Measurements from ENCODE around the gene UGT2A1.

- TF ChIP-seq CTCF (IDR thresholded peaks at IDR 0.05; ENCODE audit: control extremely low read depth in 1 of 3, insufficient read depth in 1 of 3, low read depth in 1 of 3, low read length in 3 of 3) = no peak
- TF ChIP-seq POLR2AphosphoS5 (IDR thresholded peaks at IDR 0.05; ENCODE audit: low read depth, low read length) = no peak
- no peak for TF ChIP-seq POLR2A (IDR thresholded peaks at IDR 0.05; ENCODE audit: control extremely low read depth in 1 of 2, low read depth in 2 of 2, low read length in 2 of 2)
- no peak for TF ChIP-seq POU5F1 (IDR thresholded peaks at IDR 0.05; ENCODE audit: low read depth, low read length)
- no peak for TF ChIP-seq ATF2 (IDR thresholded peaks at IDR 0.05; ENCODE audit: low read length)
- no peak for TF ChIP-seq RNF2 (IDR thresholded peaks at IDR 0.05; ENCODE audit: borderline replicate concordance, low read depth, low read length, missing control alignments, poor library complexity, severe bottlenecking)
- no peak for TF ChIP-seq ZNF274 (IDR thresholded peaks at IDR 0.05; ENCODE audit: borderline replicate concordance, extremely low read depth, low read length)
- no peak for TF ChIP-seq RBBP5 (IDR thresholded peaks at IDR 0.05; ENCODE audit: borderline replicate concordance, low read depth, low read length)
- TF ChIP-seq JUND (IDR thresholded peaks at IDR 0.05; ENCODE audit: low read length) = no peak
Observed at GRCh38 chr4:69650872-69651271, 2.2 kb downstream of the UGT2A1 start.

Measured in H1 (cell line).